HG03378 (cell line): ENCODE measurements around the gene MEA1.

Source experiments
- ATAC-seq: cut with Tn5 transposase; IDR thresholded peaks from one replicate; pipeline ENCODE4 v1.9.1; 2021; ENCODE audit warnings: mild to moderate bottlenecking, moderate library complexity; ENCODE audit not compliant: unreplicated experiment

MEA1 gene

DNA sequence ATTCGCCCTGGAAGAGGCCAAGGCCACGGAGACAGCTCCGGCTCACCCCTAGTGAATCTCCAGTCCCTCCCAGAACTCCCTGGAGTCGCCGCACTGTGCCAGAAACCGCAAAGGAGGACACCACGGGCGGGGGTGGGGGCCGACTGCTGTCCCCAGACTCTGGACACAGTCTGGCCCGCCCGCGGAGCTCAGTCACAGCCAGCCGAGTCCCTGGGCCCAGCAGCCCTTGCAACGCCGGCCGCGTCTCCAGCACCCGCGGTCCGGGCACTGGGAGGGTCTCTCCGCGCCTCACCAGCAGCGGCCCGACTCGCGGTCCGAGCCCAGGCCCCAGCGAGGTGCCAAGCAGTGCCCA lies 35.3 kb downstream of the MEA1 start:
- ATAC-seq = no peak

DNA sequence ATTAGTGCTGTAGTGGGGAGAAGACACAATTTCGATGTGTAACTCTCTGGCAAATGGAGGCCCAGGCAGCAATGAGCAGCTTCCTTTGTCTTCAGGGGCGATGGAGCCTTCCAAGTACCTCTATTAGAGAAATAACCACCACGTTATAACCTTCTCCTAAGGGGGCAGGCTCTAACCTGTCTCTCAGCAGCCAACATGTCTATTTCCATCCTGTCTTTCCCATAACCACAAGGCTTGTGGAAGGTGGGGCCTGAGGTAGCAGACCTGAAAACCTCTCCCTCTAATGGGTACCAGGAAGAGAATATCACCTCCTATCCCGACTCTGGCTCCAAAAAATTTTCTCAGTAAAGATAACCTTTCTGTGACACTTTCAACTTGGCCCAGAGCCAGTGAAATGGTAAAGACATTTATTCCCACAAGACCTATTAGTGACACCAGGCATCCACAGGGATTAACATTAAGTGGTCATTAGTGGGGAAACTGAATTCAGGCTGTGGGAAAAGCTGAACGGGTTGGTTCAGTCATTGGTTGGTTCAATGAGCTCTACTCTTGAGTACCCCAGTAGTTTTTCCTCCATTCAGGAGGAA lies 38.7 kb downstream of the MEA1 start:
- no peak for ATAC-seq

DNA sequence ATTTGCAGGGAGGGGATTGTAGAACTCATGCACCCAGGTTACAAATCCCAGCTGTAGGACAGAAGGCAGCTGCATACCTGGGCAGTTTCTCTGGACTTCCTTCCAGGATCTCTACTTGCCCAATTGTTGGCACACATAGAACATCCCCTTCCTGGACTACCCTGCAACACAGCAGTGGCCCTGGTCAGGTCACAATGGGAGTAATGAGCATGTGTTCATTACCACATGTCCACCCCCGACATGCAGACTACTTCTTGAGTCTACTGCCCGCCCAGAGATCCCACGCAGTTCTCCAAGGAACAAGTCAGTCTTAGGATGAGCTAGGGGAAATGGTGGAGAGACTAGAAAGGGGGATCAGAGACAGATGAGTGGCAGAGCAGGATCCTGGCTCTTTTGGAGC lies 39.8 kb downstream of the MEA1 start:
- ATAC-seq = no peak

DNA sequence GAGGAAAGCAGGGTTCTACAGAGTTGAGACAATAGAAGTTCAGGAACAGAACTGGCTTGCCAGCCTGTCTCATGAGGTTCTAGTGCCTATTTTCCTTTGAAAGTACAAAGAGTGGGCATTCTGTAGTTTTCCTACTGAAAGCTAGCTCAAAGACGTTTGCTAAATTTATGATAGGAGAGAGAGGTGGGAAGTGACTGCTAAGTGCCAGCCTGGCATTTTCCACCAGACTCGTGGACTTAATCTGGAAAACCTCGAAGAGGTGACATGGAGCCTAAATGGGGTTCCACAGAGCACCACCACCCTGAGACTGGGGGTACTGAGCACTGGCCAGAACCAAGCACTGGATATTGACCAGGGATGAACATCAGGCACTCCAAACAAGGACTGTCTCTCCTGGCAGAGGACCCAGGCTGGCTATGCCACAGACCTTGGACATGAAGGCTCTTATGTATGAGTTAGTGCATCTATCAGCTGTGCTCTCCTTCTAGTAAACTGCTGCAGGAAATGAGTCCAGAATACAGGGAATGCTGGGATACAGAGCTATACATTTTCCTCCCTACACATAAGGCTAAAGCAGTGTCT lies 41.9 kb downstream of the MEA1 start:
- ATAC-seq = no peak

DNA sequence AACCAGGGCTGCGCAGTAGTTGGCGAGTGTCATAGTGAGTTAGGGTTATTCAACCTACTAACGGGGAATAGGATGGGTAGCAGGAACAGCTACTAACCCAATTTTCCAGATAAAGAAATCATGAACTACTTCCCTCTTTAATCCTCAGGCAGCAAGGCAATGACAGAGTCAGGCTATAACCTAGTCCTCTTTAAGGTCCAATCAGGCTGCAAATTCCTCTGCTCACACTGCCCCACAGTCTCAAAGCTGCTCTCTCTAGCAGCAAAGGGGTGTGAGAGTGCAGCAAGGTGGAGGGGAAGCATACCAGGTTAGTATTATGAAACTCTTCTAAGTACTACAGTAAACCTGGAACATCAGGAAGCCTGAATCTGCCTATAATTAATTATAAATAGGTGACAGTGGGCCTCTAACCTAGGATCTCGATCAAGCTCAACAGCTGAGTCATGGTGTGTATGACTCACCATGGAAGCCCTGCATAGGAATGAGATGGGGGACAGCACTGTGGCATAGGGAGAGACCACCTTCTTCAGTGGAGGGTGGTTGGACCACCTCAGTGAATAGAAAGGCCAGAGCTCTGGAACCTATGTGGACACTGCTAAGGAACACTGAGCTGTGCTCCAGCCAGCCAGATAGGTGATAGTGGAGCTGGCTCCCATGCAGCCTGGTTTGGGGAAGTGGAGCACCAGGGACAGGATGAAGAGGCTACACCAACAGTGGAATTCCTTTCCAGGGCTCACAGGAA lies 42.7 kb downstream of the MEA1 start:
- no peak for ATAC-seq

DNA sequence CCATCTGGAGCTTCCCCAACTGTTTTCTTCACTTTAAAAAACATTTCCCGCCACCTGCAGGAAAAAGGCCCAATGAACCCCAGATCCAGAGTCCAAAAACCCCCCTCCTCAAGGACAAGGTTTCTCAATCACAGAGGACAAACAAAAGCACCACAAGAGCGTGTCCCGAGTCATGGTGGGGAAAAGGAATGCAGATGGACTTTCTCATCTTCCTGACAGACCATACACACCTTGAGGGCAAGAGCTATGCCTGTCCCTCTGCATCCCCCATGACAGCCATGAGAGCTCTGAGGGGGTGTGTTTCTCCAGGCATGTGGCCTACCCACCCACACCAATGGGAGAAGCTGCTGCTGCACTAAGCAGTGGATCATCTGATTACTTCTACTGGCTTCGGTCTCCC lies 43.8 kb downstream of the MEA1 start:
- ATAC-seq = no peak

DNA sequence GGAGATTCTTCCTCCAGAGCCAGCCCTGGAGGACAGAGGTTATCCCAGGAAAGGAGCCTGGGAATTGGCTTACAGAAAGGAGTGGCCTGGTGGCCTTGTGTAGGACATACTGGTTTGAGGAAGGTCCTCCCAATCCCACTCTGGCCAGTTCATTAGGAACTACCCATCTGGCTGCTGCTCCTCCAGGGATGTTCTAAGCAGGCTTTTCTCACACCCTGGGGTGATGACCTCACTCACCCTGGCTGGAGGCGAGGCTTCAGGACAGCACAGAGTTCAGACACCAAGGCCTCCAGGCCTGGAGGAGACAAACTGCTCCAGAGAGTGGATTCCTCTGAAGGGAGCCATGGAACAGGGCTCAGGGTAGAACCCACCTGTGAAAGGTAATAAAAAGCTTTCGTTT lies 44.3 kb downstream of the MEA1 start:
- no peak for ATAC-seq

DNA sequence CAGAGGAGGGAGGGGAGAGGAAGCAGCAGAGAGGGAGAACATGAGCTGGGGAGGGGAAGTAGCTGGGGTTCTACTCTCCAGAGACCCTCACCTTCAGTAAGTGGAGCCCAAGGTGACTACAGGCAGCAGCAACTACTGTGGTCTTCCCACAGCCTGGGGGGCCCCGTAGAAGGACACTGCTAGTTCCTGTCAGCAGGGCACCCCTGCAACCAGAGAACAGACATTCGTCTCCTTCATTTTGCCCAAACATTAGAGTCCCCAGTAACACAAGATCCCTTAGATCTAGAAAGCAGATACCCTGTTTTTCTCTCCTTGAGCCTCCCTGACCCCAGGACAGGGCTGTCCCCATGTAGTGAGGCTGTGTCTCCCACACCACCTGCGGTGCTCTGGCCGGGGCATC lies 45.0 kb downstream of the MEA1 start:
- no peak for ATAC-seq

DNA sequence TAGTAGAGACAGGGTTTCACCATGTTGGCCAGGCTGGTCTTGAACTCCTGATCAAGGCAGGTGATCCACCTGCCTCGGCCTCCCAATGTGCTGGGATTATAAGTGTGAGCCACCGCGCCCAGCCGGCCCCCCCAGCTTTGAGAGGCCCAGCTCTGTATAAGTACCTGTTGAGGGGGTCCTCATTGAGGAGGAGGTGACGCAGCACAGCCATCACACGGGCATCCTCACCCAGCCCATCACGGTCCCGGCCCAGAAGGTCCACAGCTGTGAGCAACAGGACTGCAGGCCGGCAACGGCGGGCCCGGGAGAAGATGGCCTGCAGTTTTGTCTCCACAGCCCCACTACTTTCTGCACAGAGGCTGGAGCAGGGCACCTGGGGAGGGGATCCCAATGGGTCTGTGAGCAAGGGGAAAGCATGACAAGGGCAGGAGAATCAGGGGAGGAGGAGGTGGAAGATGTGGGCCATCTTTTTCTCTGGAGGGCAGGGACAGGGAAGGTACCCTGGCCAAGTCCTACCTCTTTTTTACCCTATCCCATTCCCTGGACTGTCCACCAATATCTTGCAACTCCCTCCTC lies 45.5 kb downstream of the MEA1 start:
- no peak for ATAC-seq

DNA sequence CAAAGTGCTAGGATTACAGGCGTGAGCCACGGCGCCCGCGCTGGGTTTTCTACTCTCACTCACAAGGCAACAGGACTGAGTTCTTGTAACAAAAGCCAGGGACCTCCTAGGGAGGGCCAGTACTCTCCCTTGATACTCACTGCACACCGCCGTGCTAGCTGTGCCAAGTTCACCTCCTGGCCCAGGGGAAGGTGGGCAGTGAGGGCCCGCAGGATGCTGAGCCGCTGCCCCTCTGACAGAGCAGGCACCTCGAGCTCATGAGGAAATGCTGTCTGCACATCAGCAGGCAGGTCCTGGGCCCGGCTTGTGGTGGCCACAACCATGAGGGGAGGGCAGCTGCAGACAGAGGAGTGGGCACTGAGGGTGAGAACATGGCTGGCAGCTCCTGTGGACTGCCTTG lies 46.5 kb downstream of the MEA1 start:
- ATAC-seq = no peak

DNA sequence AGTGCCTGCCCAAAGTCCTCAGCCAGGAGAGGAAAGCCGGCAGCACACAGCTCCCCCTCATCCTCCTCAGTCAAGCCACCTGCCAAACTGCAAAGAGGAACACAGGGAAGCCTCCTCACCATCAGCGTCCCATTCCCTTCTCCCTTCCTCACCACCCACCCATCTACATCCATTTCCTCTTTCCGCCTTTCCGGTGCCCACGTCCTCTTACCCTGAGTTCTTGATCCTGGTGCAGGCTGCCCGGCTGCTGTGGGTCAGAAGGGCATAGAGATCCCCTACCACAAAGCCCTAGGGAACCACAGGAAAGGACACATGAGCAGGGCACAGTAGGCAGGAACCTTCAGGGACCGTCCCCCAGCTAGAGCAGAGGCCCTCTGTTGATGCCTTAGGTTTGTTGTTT lies 47.2 kb downstream of the MEA1 start:
- no peak for ATAC-seq

DNA sequence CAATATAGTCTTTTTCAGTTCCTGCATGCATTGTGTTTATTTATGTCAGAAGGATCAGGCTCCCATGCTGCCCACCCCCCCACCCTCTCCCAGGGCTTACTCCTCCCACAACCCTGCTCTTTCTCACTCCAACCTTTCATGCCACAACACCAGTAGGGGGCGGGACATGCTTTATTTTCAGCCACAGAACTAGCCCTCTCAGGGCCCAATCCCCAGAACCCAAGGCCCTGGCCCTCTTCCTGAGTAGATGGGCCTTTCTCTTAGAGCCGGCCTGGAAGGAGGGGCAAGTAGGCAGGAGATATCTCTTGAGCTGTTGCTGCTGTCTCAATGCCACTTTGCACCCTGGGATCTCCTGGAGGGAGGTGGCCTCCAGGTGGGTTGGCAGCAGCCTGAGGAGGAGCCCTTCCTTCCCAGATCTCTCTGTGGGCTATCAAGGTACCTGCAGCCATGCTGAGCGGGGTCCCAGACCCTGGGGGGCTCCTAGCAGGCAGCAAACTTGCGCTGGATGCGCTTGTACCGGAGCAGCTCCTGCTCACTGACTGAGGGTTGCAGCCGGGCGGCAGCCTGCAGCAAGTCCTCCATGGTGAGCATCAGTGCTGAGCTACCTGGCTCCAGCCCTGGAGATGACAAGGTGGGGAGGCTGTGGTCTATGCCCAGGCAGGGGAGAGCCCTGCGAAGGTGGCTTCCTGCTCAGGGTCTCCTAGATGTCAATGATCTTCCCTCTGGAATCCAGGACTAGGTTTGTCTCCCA lies 49.7 kb downstream of the MEA1 start:
- ATAC-seq = no peak

DNA sequence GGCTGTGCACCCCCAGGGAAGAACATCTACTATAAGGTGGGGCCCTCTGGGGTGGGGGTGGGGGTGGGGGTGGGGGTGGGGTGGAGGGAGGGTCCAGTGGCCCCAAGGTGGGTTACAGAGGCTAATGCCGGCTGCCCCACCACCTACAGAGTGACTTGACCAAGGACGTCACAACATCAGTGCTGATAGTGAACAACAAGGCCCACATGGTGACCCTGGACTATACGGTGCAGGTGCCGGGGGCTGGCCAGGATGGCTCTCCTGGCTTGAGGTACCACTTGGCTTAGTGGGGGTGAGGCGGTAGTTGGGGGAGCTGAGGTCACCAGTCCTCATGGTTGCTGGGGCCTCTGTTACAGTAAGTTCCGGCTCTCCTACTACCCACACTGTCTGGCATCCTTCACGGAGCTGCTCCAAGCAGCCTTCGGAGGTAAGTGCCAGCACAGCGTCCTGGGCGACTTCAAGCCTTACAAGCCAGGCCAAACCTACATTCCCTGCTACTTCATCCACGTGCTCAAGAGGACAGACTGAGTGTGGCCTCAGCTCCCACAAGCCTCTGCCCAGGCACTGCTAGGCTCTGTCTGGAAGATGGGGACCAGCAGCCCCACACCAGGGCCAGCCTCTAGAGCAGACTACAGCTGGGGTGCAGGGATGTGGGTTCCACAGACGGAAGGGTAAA lies 50.4 kb downstream of the MEA1 start:
- no peak for ATAC-seq

DNA sequence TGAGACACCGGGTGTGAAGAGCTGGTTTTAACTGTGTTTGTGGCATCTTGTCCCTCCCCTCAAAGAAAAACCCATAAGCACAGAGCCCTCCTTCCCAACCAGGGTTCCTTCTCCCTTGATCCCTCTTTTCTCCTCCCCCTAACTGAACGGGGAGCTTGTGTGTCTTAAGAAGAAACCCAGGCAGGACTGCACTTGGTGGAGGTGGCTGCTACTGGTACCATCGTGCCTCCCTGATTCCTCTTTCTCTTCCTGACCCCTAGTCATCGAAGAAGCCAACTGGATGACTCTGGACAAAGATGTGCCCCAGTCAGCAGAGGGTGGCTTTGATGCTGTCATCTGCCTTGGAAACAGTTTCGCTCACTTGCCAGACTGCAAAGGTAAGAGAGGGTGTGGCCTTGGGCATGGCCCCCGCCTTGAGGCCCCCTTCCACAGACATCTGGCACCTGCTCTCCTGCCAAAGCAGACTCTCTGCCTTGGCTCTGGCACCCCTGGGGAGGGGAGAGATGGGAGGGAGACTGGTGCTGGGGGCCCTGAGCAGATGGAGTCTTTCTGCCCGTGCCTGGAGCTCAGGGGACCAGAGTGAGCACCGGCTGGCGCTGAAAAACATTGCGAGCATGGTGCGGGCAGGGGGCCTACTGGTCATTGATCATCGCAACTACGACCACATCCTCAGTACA lies 51.1 kb downstream of the MEA1 start:
- no peak for ATAC-seq

DNA sequence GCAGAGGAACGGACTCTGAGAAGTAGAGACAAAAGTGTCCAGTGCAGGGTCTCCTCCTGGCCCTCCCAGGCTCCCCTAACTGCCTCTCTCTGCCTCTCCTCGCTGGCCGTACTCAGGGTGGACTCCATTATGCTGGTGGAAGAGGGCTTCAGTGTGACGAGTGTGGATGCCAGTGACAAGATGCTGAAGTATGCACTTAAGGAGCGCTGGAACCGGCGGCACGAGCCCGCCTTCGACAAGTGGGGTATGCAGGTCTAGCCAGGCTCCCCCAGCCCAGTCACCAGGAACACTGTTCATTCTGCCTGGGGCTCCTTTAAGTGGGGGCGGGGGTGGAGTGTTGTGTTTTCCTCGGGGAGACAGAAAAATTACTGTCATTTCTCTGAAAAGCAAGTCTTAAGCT lies 51.6 kb downstream of the MEA1 start:
- ATAC-seq = no peak
